C4-2B (cell line): ENCODE data around the gene DNAH2.
A peak's percentile ranks its signal among the peaks of the same experiment; 100 is the strongest.

ENCODE experiments used
- H3K27ac ChIP-seq: fragments of 450-650 bp; 2 replicates; pipeline ENCODE4 v1.5.1; 2017
- CTCF ChIP-seq: fragments of 450-650 bp; conservative IDR thresholded peaks from 2 replicates; pipeline ENCODE4 v1.5.1; 2017; ENCODE audit warnings: mild to moderate bottlenecking
- ZFX ChIP-seq: fragments of 450-650 bp; IDR thresholded peaks from 2 replicates; pipeline ENCODE4 v1.6.1; 2017

DNAH2 gene, protein sequence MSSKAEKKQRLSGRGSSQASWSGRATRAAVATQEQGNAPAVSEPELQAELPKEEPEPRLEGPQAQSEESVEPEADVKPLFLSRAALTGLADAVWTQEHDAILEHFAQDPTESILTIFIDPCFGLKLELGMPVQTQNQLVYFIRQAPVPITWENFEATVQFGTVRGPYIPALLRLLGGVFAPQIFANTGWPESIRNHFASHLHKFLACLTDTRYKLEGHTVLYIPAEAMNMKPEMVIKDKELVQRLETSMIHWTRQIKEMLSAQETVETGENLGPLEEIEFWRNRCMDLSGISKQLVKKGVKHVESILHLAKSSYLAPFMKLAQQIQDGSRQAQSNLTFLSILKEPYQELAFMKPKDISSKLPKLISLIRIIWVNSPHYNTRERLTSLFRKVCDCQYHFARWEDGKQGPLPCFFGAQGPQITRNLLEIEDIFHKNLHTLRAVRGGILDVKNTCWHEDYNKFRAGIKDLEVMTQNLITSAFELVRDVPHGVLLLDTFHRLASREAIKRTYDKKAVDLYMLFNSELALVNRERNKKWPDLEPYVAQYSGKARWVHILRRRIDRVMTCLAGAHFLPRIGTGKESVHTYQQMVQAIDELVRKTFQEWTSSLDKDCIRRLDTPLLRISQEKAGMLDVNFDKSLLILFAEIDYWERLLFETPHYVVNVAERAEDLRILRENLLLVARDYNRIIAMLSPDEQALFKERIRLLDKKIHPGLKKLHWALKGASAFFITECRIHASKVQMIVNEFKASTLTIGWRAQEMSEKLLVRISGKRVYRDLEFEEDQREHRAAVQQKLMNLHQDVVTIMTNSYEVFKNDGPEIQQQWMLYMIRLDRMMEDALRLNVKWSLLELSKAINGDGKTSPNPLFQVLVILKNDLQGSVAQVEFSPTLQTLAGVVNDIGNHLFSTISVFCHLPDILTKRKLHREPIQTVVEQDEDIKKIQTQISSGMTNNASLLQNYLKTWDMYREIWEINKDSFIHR (N-terminal part only)

GRCh38 chr17:7716901-7717755, at the start of gene DNAH2:
Gene DNAH2 (plus strand): TSS chr17:7717744. CDS start chr17:7719735, 1,991 bp downstream.
- H3K27ac ChIP-seq, result peak within 1 kb of the TSS; percentile 32
- peak; percentile 85 for TF ChIP-seq CTCF
- TF ChIP-seq ZFX, result no peak

DNA sequence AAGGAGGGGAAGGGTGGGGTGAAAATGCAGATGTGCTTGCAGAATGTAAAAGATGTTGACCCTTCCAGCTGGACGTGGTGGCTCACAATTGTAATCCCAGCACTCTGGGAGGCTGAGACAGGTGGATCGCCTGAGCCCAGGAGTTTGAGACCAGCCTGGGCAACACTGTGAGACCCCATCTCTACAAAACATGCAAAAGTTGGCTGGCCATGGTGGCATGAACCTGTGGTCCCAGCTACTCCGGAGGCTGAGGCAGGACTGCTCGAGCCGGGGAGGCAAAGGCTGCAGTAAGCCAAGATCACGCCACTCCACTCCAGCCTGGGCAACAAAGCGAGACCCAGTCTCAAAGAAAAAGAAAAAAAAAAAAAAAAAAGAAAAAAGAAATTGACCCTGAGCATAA, 49.1 kb upstream of the DNAH2 start:
- H3K27ac ChIP-seq, result no peak overlapping the region
- TF ChIP-seq CTCF, result no peak
- TF ChIP-seq ZFX, result no peak

DNA sequence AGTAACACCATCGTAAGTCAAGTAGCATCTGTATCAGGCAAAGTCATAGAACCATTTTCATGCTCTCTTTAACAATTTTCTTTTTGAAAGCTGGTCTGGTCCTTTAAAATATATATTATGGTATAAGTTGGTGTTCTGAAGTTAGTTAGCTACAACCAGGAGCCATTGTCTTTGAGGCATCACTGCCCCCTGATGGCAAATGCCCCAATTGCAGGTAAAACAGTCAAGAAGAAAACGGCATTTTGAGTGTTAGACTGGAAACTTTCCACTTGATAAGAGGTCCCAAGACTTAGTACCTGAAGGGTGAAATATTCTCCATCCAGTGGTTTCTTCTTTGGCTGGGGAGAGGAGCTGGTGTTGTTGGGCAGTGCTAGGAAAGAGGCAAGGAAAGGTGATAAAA, 44.3 kb upstream of the DNAH2 start:
- TF ChIP-seq CTCF (no peak; the same call in 1 of the 2 replicates), ZFX (no peak)
- H3K27ac ChIP-seq, result no peak overlapping the region

GRCh38 chr17:7674934-7675333, 42.6 kb upstream of the DNAH2 start:
- TF ChIP-seq CTCF (no peak), ZFX (no peak)
- no peak overlapping the region for H3K27ac ChIP-seq

GRCh38 chr17:7676533-7676932, 41.0 kb upstream of the DNAH2 start:
- H3K27ac ChIP-seq, result no peak overlapping the region
- TF ChIP-seq CTCF, result no peak
- TF ChIP-seq ZFX, result no peak

DNA sequence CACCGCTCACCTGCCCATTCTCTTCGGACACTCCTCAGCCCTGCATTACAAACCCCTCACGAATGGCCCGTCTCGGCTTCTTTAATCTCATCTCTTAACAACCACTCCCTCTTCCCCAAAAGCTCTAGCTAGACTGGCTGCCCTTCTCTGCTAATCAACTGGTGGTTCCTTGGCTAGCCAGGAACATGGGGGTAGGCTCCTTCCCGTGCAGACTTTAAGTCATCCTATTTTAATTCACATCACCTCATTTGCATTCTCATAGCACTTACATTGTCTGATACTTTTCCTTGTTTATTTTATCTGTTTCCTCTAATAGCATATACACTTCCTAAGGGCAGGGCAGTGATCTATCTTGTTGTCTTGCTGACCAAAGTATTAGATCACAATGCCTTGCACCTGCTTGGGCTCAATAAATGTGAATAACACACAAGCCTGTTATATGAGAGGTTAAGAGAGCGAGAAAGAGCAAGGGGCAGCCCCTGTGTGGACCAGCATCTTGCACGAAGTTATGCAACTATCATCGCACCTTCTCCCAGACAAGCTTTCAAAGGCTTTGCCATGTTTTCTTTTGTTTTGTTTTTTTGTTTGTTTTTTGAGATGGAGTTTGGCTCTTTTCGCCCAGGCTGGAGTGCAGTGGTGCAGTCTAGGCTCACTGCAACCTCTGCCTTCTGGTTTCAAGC, 40.0 kb upstream of the DNAH2 start:
- H3K27ac ChIP-seq, result no peak overlapping the region
- TF ChIP-seq ZFX, result no peak
- no peak for TF ChIP-seq CTCF
